Spleen (tissue), 11 donors: ENCODE measurements around the gene VAMP2. TPM values are rescaled to one million over a fixed set of nuclear protein-coding genes. Genes with fewer than 3 reads are reported as not detected.

ENCODE experiments used
- DNase-seq: peaks from one replicate; pipeline ENCODE4 v3.0.0-alpha.2; 2020
- H3K27ac ChIP-seq, 8 donors: fragments of 200-600 bp; sonication (generic) in 7 of 8; 1 replicate in 4 of 8; 2 replicates in 4 of 8; pipeline versions ENCODE4 v1.5.0 to v1.8.0; 2016 to 2021; ENCODE audit warnings: inconsistent platforms in 4 of 8, mild to moderate bottlenecking in 4 of 8, moderate library complexity in 1 of 8
- H3K27me3 ChIP-seq, 7 donors: fragments of 200-600 bp; sonication (generic) in 6 of 7; replicated peaks in 1 of 7; 1 replicate in 4 of 7; 2 replicates in 3 of 7; pipeline versions ENCODE4 v1.5.0 to v1.8.0; 2016 to 2021; ENCODE audit warnings: inconsistent platforms in 3 of 7, mild to moderate bottlenecking in 1 of 7
- H3K36me3 ChIP-seq, 6 donors: fragments of 200-600 bp; sonication (generic) in 5 of 6; 1 replicate in 4 of 6; 2 replicates in 2 of 6; pipeline versions ENCODE4 v1.5.0 to v1.8.0; 2016 to 2021; ENCODE audit warnings: inconsistent platforms in 2 of 6
- H3K4me1 ChIP-seq, 6 donors: fragments of 200-600 bp; sonication (generic) in 5 of 6; 1 replicate in 3 of 6; 2 replicates in 3 of 6; pipeline versions ENCODE4 v1.5.0 to v1.8.0; 2016 to 2021; ENCODE audit warnings: inconsistent platforms in 3 of 6
- H3K4me3 ChIP-seq, 8 donors: fragments of 200-600 bp; sonication (generic) in 7 of 8; 1 replicate in 4 of 8; 2 replicates in 4 of 8; pipeline versions ENCODE4 v1.5.0 to v1.8.0; 2016 to 2021; ENCODE audit warnings: inconsistent platforms in 4 of 8, mild to moderate bottlenecking in 4 of 8, moderate library complexity in 2 of 8
- H3K9me3 ChIP-seq, 8 donors: fragments of 200-600 bp; sonication (generic) in 7 of 8; 1 replicate in 4 of 8; 2 replicates in 4 of 8; pipeline versions ENCODE4 v1.5.0 to v1.8.0; 2016 to 2021; ENCODE audit warnings: inconsistent platforms in 4 of 8
- POLR2A ChIP-seq, 3 donors: fragments of 450-650 bp; IDR thresholded peaks; one replicate each; pipeline ENCODE4 v1.5.1; 2017; ENCODE audit warnings: antibody characterized with exemption in 3 of 3, mild to moderate bottlenecking in 1 of 3
- POLR2AphosphoS5 ChIP-seq, 3 donors: sonication (generic); formaldehyde crosslinking; IDR thresholded peaks; one replicate each; pipeline ENCODE4 v1.5.1; 2017; ENCODE audit warnings: antibody characterized with exemption in 3 of 3
- WGBS, 5 donors: extraction: QIAGEN DNeasy Blood & Tissue Kit in 3 of 5; methylation state at CpG; one replicate each; pipeline versions ENCODE4 v1.1.5 to v1.1.7; 2013 to 2018; 5-methylcytosine and 5-hydroxymethylcytosine counted together
- intact Hi-C: fragments of 100-400 bp; cut with DNase I; formaldehyde crosslinking; loops from one replicate; pipeline ENCODE4 v1.15.0; 2023; ENCODE audit warnings: low total_unique reads
- polyA plus RNA-seq, 3 donors: library from polyadenylated mRNA; stranded (reverse); fragments of 200-250 nt; gene quantifications; one replicate each; pipeline ENCODE4 v1.2.1, GENCODE V29; 2013
- total RNA-seq, 7 donors: library from RNA; depleted of rRNA in 3 of 7; stranded (reverse); fragments of >200 nt in 3 of 7; fragmentation: NEBNext Ultra II Directional in 4 of 7; extraction: Animal tissue kit (Norgen Biotek cat#: 25700) in 4 of 7; gene quantifications; one replicate each; pipeline versions ENCODE4 v1.1.0 to v1.2.1, GENCODE V29; 2016 to 2021
- TF ChIP-seq, protein P1 (sequence below), 11 experiments: fragments of 200-600 bp in 7 of 11; fragments of 450-650 bp in 4 of 11; sonication (generic) in 4 of 11; IDR thresholded peaks in 8 of 11; conservative IDR thresholded peaks in 3 of 11; 1 replicate in 7 of 11; 2 replicates in 4 of 11; pipeline versions ENCODE4 v1.4.0 to v1.8.0; 2016 to 2021; ENCODE audit warnings: antibody characterized with exemption in 11 of 11, inconsistent platforms in 4 of 11, mild to moderate bottlenecking in 1 of 11
- donor health status: healthy with polysubstance abuse.
- donor health status: DM: no; HTN: no; CAD: no; lungs with moderate emphysema.
- donor health status: DM: no; HTN: no; CAD: no.
- donor health status: Bipolar disorder and iron deficiency.
- donor health status: healthy.
- donor health status: DM: no; HTN: no; CAD: no.
- donor health status: DM: yes; HTN: yes; CAD: no.

Gene VAMP2
- total and polyA plus RNA-seq, 10 donors, result 37.5 to 94.8 (median 54.5) TPM

DNA sequence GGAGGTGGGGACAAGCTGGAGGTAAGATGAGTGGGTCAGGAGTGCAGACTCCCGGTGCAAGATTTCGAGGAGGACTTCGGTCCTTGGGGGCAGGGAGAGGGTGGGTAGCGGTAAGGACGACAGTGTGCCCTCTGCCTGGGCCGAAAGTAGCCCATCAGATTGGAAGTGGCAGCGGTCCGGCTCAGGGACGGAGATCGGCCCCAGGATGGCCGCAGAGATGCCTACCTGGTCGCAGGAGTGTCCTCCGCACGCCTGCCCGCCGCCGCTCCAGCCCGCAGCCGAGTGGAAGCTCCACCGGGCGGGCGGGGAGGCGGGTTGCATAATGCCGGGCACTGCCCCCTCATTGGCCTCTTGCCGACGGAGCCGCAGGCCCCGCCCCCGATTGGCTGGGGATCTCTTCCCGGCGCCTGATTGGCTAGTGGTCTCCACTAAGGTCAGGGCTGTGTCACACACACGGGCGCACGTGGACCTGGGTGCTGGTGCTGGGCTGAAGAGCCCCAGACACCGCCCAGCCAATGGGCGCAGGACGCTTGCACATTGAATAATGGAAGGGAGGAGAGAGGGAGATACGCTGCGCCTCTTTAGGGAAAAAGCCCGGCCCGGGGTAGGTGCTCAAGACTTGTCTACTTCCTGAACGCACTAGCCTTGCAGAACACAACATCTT lies 10.5 kb downstream of the VAMP2 start, which contains the start of gene PER1:
PER1 (minus strand) TSS at position 293 of the 664 bp plus-strand sequence. CDS start 1,698 bp downstream, outside the sequence.
- Histone ChIP-seq H3K27ac (peak within 1 kb of the TSS; percentile 96 to 100 (median 98)), H3K9me3 (no peaks in the 10 kb centered on the region), H3K4me3 (peak within 1 kb of the TSS; percentile 42 to 79 (median 66)), H3K36me3 (peaks cover 16 to 49% (median 32%) of the 10 kb centered on the region in 6 donors), H3K4me1 (peaks cover 41 to 82% (median 65%) of the 10 kb centered on the region in 6 donors), H3K27me3 (no peaks in the 10 kb centered on the region)
- WGBS, 5 donors, result 5 to 24% (median 8%) methylated on average over 16 to 42 of the region's 42 CpGs
- peak; percentile 96 for DNase-seq
- intact Hi-C loops, result no loop called here
- peak; percentile 98 to 100 (median 99) for TF ChIP-seq POLR2AphosphoS5 (IDR thresholded peaks at IDR 0.05)
- TF ChIP-seq POLR2A (IDR thresholded peaks at IDR 0.05), result peak; percentile 87 to 97 (median 92)
- TF ChIP-seq, protein P1, sequence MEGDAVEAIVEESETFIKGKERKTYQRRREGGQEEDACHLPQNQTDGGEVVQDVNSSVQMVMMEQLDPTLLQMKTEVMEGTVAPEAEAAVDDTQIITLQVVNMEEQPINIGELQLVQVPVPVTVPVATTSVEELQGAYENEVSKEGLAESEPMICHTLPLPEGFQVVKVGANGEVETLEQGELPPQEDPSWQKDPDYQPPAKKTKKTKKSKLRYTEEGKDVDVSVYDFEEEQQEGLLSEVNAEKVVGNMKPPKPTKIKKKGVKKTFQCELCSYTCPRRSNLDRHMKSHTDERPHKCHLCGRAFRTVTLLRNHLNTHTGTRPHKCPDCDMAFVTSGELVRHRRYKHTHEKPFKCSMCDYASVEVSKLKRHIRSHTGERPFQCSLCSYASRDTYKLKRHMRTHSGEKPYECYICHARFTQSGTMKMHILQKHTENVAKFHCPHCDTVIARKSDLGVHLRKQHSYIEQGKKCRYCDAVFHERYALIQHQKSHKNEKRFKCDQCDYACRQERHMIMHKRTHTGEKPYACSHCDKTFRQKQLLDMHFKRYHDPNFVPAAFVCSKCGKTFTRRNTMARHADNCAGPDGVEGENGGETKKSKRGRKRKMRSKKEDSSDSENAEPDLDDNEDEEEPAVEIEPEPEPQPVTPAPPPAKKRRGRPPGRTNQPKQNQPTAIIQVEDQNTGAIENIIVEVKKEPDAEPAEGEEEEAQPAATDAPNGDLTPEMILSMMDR (IDR thresholded peaks at IDR 0.05 in 8 of 11, conservative IDR thresholded peaks at IDR 0.05 in 3 of 11), result peak in 2 of 11 experiments; percentile 6 to 11

DNA sequence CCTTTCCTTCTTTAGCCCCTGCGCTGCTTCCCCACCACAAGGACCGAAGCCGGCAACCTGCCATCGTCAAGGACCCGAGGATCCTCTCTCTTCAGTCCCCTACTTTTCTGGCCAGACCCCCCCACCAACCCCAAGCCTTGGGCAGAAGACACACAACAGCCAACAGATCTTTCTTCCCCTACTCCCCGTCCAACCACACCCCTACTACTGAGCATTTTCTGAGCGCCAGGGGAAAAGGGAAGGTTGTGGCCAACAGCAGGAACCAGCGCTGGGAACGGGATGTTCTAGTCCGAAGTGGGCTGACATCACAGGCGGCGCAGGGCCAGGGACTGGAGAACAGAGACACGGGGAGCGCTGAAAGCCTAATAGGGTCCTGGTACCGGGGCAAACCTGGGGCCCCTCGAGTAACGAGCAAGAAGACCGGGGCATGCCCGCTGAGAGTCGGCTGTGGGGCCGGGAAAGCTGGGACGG lies 11.1 kb downstream of the VAMP2 start:
- peak; percentile 92 for DNase-seq
- 0 to 1% (median 1%) methylated on average over 22 of the region's 22 CpGs for WGBS, 5 donors
- TF ChIP-seq POLR2AphosphoS5 (IDR thresholded peaks at IDR 0.05), result peak in 1 of 3 donors; percentile 81
- TF ChIP-seq, protein P1 (IDR thresholded peaks at IDR 0.05 in 8 of 11, conservative IDR thresholded peaks at IDR 0.05 in 3 of 11), result no peak
- TF ChIP-seq POLR2A (IDR thresholded peaks at IDR 0.05), result peak in 2 of 3 donors; percentile 4 to 53
- intact Hi-C loops, result no loop called here
- H3K9me3 ChIP-seq, result no peaks in the 10 kb centered on the region
- H3K27ac ChIP-seq, result peak overlapping the region; percentile 96 to 100 (median 98)
- peaks cover 37 to 77% (median 60%) of the 10 kb centered on the region in 6 donors for H3K4me1 ChIP-seq
- no peaks in the 10 kb centered on the region for H3K27me3 ChIP-seq
- H3K36me3 ChIP-seq, result peaks cover 16 to 55% (median 38%) of the 10 kb centered on the region in 6 donors
- peak overlapping the region; percentile 42 to 79 (median 66) for H3K4me3 ChIP-seq

DNA sequence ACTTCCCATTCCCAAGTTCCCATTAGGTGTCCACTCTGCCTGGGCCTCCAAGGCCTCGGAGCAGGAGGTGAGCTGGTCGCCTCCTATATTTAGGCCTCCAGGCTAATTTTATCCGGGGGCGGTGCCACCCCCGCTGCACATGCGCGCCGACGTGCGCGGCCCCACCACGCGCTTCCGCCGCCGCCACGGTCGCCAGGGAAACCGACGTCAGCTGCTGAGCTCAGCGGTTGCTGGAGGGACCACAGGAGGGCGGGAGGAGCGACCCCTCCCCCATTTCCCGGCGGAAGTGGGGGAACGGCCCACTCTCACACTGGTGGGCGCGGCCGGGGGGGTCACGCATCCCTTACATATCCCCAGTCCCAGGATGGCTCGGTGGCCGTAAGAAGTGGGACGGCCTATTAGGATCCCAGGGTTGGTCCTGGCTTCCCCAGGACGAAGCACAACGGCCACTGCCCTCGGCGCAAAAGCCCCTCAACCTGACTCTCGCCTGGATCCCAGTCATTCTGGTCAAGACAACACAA lies 11.6 kb downstream of the VAMP2 start:
- 0 to 2% (median 0%) methylated on average over 16 to 38 of the region's 38 CpGs for WGBS, 5 donors
- no peaks in the 10 kb centered on the region for H3K27me3 ChIP-seq
- peak overlapping the region; percentile 42 to 79 (median 66) for H3K4me3 ChIP-seq
- peak; percentile 98 for DNase-seq
- TF ChIP-seq, protein P1 (IDR thresholded peaks at IDR 0.05 in 8 of 11, conservative IDR thresholded peaks at IDR 0.05 in 3 of 11), result peak in 7 of 11 experiments; percentile 5 to 47 (median 27)
- TF ChIP-seq POLR2AphosphoS5 (IDR thresholded peaks at IDR 0.05) (peak; percentile 90 to 95 (median 90)), POLR2A (IDR thresholded peaks at IDR 0.05) (peak in 2 of 3 donors; percentile 27 to 40)
- H3K36me3 ChIP-seq, result peaks cover 16 to 60% (median 43%) of the 10 kb centered on the region in 6 donors
- peaks cover 37 to 81% (median 60%) of the 10 kb centered on the region in 6 donors for H3K4me1 ChIP-seq
- H3K27ac ChIP-seq, result peak overlapping the region; percentile 96 to 100 (median 98)
- intact Hi-C loops, result no loop called here
- H3K9me3 ChIP-seq, result no peaks in the 10 kb centered on the region
